Fibroblast of skin of left biceps (primary cell): ENCODE measurements around the gene SOWAHA.
"Not testable (repeated sequence)": the region's sequence is repeated elsewhere in the genome, so short reads cannot be mapped to it uniquely, and the experiment has no call there.

ENCODE experiments used
- DNase-seq, 2 experiments: peaks; one replicate each; pipeline ENCODE4 v3.0.0-alpha.2; 2013; ENCODE audit warnings: low read depth in 2 of 2

SOWAHA gene

GRCh38 chr5:132853323-132853722 is 40.2 kb downstream of the SOWAHA start:
- no peak for DNase-seq

- DNase-seq, result no peak
These were observed 40.7 kb downstream of the SOWAHA start for GRCh38 chr5:132853790-132854189.

GRCh38 chr5:132854301-132854700 is 41.2 kb downstream of the SOWAHA start:
- no peak for DNase-seq

- not testable (repeated sequence) for DNase-seq
These were observed 41.9 kb downstream of the SOWAHA start for GRCh38 chr5:132854992-132855391.

- no peak for DNase-seq
These were observed 42.9 kb downstream of the SOWAHA start for GRCh38 chr5:132856011-132856410.

GRCh38 chr5:132859889-132860437 is 46.9 kb downstream of the SOWAHA start:
- no peak for DNase-seq

- no peak for DNase-seq
These were observed 47.6 kb downstream of the SOWAHA start for GRCh38 chr5:132860742-132861141.

GRCh38 chr5:132865668-132866341 is 52.7 kb downstream of the SOWAHA start:
- no peak for DNase-seq
